Osteocyte (in vitro differentiated cells): ENCODE results near the gene RBP5. TPM values are rescaled to one million over a fixed set of nuclear protein-coding genes. Genes with fewer than 3 reads are reported as not detected.

Experiments
- DNase-seq: peaks from one replicate; pipeline ENCODE4 v3.0.0; 2021; ENCODE audit warnings: mixed read lengths; ENCODE audit not compliant: unreplicated experiment; ENCODE audit errors: extremely low spot score
- H3K27ac Mint-ChIP-seq: one replicate; pipeline ENCODE4 v1.8.0; 2021; ENCODE audit warnings: mild to moderate bottlenecking, mixed read lengths; ENCODE audit not compliant: unreplicated experiment
- H3K27me3 Mint-ChIP-seq: one replicate; pipeline ENCODE4 v1.8.0; 2021; ENCODE audit warnings: mixed read lengths; ENCODE audit not compliant: unreplicated experiment
- H3K36me3 Mint-ChIP-seq: one replicate; pipeline ENCODE4 v1.8.0; 2021; ENCODE audit warnings: mixed read lengths; ENCODE audit not compliant: unreplicated experiment
- H3K4me1 Mint-ChIP-seq: one replicate; pipeline ENCODE4 v1.8.0; 2021; ENCODE audit warnings: mixed read lengths; ENCODE audit not compliant: unreplicated experiment
- H3K4me3 Mint-ChIP-seq: one replicate; pipeline ENCODE4 v1.8.0; 2021; ENCODE audit warnings: mild to moderate bottlenecking, moderate library complexity, mixed read lengths; ENCODE audit not compliant: unreplicated experiment
- H3K9me3 Mint-ChIP-seq: one replicate; pipeline ENCODE4 v1.8.0; 2021; ENCODE audit warnings: mixed read lengths; ENCODE audit not compliant: unreplicated experiment
- CTCF ChIP-seq: fragments of 200-600 bp; sonication (generic); IDR thresholded peaks from 2 replicates; pipeline ENCODE4 v1.5.0; 2021; ENCODE audit warnings: antibody characterized with exemption, mild to moderate bottlenecking, moderate library complexity
- total RNA-seq: library from RNA; stranded (reverse); gene quantifications from 2 replicates; pipeline ENCODE4 v1.2.1, GENCODE V29; 2021

Gene RBP5
- total RNA-seq, 1 donor from 2014 or later, result not detected

- Mint-ChIP-seq H3K4me3 (no peak overlapping the region), H3K36me3 (no peaks in the 10 kb centered on the region), H3K9me3 (peaks cover 41% of the 10 kb centered on the region), H3K27me3 (peaks cover 4% of the 10 kb centered on the region), H3K4me1 (no peaks in the 10 kb centered on the region), H3K27ac (no peak overlapping the region)
- DNase-seq, result no peak
- TF ChIP-seq CTCF, result no peak
Measured at GRCh38 chr12:7169951-7170350, 41.3 kb upstream of the RBP5 start.

- H3K4me3 Mint-ChIP-seq, result no peak overlapping the region
- peaks cover 5% of the 10 kb centered on the region for H3K4me1 Mint-ChIP-seq
- H3K27ac Mint-ChIP-seq, result no peak overlapping the region
- DNase-seq, result no peak
- peaks cover 14% of the 10 kb centered on the region for H3K9me3 Mint-ChIP-seq
- H3K36me3 Mint-ChIP-seq, result no peaks in the 10 kb centered on the region
- peaks cover 25% of the 10 kb centered on the region for H3K27me3 Mint-ChIP-seq
- peak; percentile 37 for TF ChIP-seq CTCF
Measured at GRCh38 chr12:7162691-7163114, 34.0 kb upstream of the RBP5 start.

GRCh38 chr12:7161811-7162210, 33.1 kb upstream of the RBP5 start:
- Mint-ChIP-seq H3K4me3 (no peak overlapping the region), H3K27me3 (peaks cover 25% of the 10 kb centered on the region), H3K9me3 (peaks cover 8% of the 10 kb centered on the region), H3K36me3 (no peaks in the 10 kb centered on the region), H3K4me1 (peaks cover 5% of the 10 kb centered on the region), H3K27ac (no peak overlapping the region)
- no peak for DNase-seq
- no peak for TF ChIP-seq CTCF

DNA sequence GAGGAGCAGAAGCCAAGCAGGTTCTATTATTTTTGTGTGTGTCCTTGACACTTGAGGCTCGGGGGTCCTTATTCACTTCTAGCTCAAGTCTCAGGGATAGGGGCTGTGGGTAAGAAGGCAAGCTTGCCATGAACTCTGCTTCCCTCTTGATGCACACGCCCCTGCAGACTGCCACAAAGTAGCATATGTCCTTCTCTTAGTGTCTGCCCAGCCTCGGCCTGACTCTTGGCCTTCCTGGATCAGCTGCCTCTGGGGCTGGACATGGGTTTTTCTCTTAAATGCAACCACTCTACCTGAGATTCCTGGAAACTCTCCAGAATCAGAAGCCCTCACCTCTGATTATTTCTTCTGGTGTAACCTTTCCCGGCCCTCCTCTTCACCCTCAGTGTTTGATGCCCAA, 32.6 kb upstream of the RBP5 start:
- no peak for TF ChIP-seq CTCF
- Mint-ChIP-seq H3K4me1 (peaks cover 5% of the 10 kb centered on the region), H3K27me3 (peaks cover 25% of the 10 kb centered on the region), H3K27ac (no peak overlapping the region), H3K36me3 (no peaks in the 10 kb centered on the region), H3K9me3 (peaks cover 4% of the 10 kb centered on the region), H3K4me3 (no peak overlapping the region)
- no peak for DNase-seq

DNA sequence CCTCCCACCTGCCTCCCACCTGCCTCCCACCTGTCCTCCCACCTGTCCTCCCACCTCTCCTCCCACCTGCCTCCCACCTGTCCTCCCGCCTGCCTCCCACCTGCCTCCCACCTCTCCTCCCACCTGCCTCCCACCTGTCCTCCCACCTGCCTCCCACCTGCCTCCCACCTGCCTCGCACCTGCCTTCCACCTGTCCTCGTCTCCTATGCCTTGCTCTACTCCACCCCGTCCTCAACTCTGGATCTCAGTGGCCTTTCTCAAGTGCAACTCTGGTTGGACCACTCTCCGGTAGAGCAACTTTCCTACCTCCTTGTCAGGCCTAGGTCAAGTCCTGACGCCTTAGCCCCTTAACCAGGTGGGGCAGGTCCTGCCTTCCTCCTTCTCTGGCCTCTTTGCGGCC, 31.5 kb upstream of the RBP5 start:
- Mint-ChIP-seq H3K27ac (no peak overlapping the region), H3K36me3 (no peaks in the 10 kb centered on the region), H3K4me1 (peaks cover 5% of the 10 kb centered on the region), H3K4me3 (no peak overlapping the region), H3K27me3 (peaks cover 22% of the 10 kb centered on the region), H3K9me3 (peaks cover under 1% of the 10 kb centered on the region)
- no peak for DNase-seq
- no peak for TF ChIP-seq CTCF
